GM13976 (cell line): ENCODE measurements around the gene GPR89B.
A peak's percentile ranks its signal among the peaks of the same experiment; 100 is the strongest.
"Not testable (repeated sequence)": the region's sequence is repeated elsewhere in the genome, so short reads cannot be mapped to it uniquely, and the experiment has no call there.

Source experiments
- DNase-seq: peaks from one replicate; pipeline ENCODE4 v3.0.0; 2012; ENCODE audit warnings: low spot score
- in situ Hi-C: fragments of 300-500 bp; cut with MboI; formaldehyde crosslinking; loops from one replicate; pipeline ENCODE4 v1.12.0; 2022; ENCODE audit warnings: low sequenced_read_pairs, mixed read lengths, inconsistent platforms; ENCODE audit not compliant: unreplicated experiment
- TF ChIP-seq, protein P1 (sequence below): IDR thresholded peaks from 2 replicates; pipeline ENCODE4 v1.5.1; 2012; ENCODE audit warnings: borderline replicate concordance, mild to moderate bottlenecking; ENCODE audit not compliant: insufficient read depth; ENCODE audit errors: extremely low read depth, missing control alignments, control extremely low read depth

The GPR89B gene

GRCh38 chr1:147928236-147929132, at the start of gene GPR89B:
Gene GPR89B, plus strand, starts transcription at chr1:147928420. Its CDS starts 117 bp downstream, at chr1:147928537.
- peak; percentile 88 for DNase-seq
- in situ Hi-C loops, result not testable (repeated sequence)

DNA sequence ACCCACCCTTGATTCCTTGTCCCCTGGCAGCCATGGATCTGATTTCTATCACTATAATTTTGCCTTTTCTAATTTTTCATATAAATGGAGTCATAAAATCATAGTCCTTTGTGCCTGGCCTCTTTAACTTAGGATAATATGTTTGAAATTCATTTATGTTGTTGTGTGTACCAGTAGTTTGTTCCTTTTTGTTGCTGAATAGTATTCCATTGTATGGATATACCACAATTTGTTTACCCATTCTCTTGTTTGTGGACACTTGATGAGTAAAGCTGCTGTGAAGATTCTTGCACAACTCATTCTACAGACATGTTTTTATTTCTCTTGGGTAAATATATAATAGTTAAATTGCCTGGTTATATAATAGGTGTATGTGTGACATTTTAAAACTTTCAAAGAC, 48.3 kb upstream of the GPR89B start:
- in situ Hi-C loops, result loop anchor here (25.0 kb wide), 1 partner anchor 368 kb away; no protein-coding TSS in a partner anchor
- TF ChIP-seq, protein P1, sequence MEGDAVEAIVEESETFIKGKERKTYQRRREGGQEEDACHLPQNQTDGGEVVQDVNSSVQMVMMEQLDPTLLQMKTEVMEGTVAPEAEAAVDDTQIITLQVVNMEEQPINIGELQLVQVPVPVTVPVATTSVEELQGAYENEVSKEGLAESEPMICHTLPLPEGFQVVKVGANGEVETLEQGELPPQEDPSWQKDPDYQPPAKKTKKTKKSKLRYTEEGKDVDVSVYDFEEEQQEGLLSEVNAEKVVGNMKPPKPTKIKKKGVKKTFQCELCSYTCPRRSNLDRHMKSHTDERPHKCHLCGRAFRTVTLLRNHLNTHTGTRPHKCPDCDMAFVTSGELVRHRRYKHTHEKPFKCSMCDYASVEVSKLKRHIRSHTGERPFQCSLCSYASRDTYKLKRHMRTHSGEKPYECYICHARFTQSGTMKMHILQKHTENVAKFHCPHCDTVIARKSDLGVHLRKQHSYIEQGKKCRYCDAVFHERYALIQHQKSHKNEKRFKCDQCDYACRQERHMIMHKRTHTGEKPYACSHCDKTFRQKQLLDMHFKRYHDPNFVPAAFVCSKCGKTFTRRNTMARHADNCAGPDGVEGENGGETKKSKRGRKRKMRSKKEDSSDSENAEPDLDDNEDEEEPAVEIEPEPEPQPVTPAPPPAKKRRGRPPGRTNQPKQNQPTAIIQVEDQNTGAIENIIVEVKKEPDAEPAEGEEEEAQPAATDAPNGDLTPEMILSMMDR, result no peak
- no peak for DNase-seq

DNA sequence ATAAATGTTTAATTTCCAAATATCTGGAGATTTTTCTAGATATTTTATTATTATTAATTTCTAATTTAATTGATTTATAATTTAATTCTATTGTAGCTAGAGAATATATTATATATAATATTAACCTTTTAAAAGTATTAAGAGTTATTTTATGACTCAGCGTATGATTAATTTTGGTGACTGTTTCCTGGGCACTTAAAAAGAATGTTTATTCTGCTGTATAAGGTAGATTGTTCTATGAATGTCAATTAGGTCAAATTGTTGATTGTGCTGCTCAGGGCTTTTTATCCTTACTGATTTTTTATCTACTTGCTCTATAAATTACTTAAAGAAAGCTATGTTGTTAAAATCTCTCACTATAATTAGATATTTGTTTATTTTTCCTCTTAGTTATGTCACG, 45.7 kb upstream of the GPR89B start:
- TF ChIP-seq, protein P1, result no peak
- DNase-seq, result no peak
- in situ Hi-C loops, result loop anchor here (25.0 kb wide), 1 partner anchor 370 kb away; no protein-coding TSS in a partner anchor

- in situ Hi-C loops, result loop anchor here (25.0 kb wide), 1 partner anchor 378 kb away; no protein-coding TSS in a partner anchor
- DNase-seq, result peak; percentile 55
- TF ChIP-seq, protein P1, result peak; percentile 86
These were observed 37.9 kb upstream of the GPR89B start for GRCh38 chr1:147890177-147890790.

- no peak for DNase-seq
- in situ Hi-C loops, result loop anchor here (25.0 kb wide), 1 partner anchor 379 kb away; no protein-coding TSS in a partner anchor
- TF ChIP-seq, protein P1, result no peak
These were observed 37.1 kb upstream of the GPR89B start for GRCh38 chr1:147891088-147891487.

DNA sequence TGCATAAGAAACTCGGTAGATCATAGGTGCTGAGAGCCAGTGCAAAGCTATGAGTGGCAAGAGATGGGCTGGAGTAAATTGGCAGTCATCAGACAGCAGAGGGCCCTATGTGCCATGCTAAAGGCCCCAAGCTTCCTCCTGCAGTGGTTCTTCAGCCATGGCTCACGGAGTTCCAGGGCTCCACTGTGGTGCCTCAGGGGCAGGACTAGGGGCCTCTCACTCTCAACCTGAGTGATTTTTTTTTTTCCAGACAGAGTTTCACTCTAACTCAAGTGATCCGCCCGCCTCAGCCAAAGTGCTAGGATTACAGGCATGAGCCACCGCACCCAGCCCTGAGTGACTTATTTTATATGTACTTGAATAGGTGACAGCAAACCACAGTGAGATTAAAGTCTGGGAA, 36.0 kb upstream of the GPR89B start:
- in situ Hi-C loops, result loop anchor here (25.0 kb wide), 1 partner anchor 380 kb away; no protein-coding TSS in a partner anchor
- no peak for DNase-seq
- TF ChIP-seq, protein P1, result no peak
